ENCODE data around the gene HPCAL1. TPM values are rescaled to one million over a fixed set of nuclear protein-coding genes. Genes with fewer than 3 reads are reported as not detected.
"Not testable (repeated sequence)": the region's sequence is repeated elsewhere in the genome, so short reads cannot be mapped to it uniquely, and the experiment has no call there.

Gene HPCAL1
- total RNA-seq, 1 donor from 2014 or later, result 17.3 TPM

GRCh38 chr2:10293603-10294002 is 9.1 kb upstream of the HPCAL1 start:
- no peak for TF ChIP-seq CTCF (conservative IDR thresholded peaks at IDR 0.05)
- no peak overlapping the region for H3K27ac Mint-ChIP-seq (ENCODE audit: unreplicated experiment)
- H3K4me1 Mint-ChIP-seq, result peaks cover 6% of the 10 kb centered on the region
- no peaks in the 10 kb centered on the region for H3K27me3 Mint-ChIP-seq (ENCODE audit: low read depth)
- no peak overlapping the region for H3K4me3 Mint-ChIP-seq
- H3K36me3 Mint-ChIP-seq (ENCODE audit: low read depth), result no peaks in the 10 kb centered on the region
- peaks cover 10% of the 10 kb centered on the region for H3K9me3 Mint-ChIP-seq
- no peak for DNase-seq (ENCODE audit: low read depth, low spot score)

GRCh38 chr2:10294077-10294476 is 8.6 kb upstream of the HPCAL1 start:
- Mint-ChIP-seq H3K9me3 (peaks cover 13% of the 10 kb centered on the region), H3K27ac (ENCODE audit: unreplicated experiment) (no peak overlapping the region), H3K4me3 (no peak overlapping the region), H3K4me1 (peaks cover 6% of the 10 kb centered on the region), H3K36me3 (ENCODE audit: low read depth) (no peaks in the 10 kb centered on the region), H3K27me3 (ENCODE audit: low read depth) (no peaks in the 10 kb centered on the region)
- TF ChIP-seq CTCF (conservative IDR thresholded peaks at IDR 0.05), result no peak
- no peak for DNase-seq (ENCODE audit: low read depth, low spot score)

- H3K9me3 Mint-ChIP-seq, result peaks cover 13% of the 10 kb centered on the region
- H3K27me3 Mint-ChIP-seq (ENCODE audit: low read depth); H3K27ac Mint-ChIP-seq (ENCODE audit: unreplicated experiment); DNase-seq (ENCODE audit: low read depth, low spot score); H3K36me3 Mint-ChIP-seq (ENCODE audit: low read depth); H3K4me3 Mint-ChIP-seq; H3K4me1 Mint-ChIP-seq: not testable (repeated sequence)
These were observed 7.1 kb upstream of the HPCAL1 start for GRCh38 chr2:10295649-10296048.

- peaks cover 14% of the 10 kb centered on the region for H3K4me1 Mint-ChIP-seq
- H3K4me3 Mint-ChIP-seq, result no peak overlapping the region
- no peaks in the 10 kb centered on the region for H3K36me3 Mint-ChIP-seq (ENCODE audit: low read depth)
- no peak for DNase-seq (ENCODE audit: low read depth, low spot score)
- peaks cover 13% of the 10 kb centered on the region for H3K9me3 Mint-ChIP-seq
- no peaks in the 10 kb centered on the region for H3K27me3 Mint-ChIP-seq (ENCODE audit: low read depth)
- TF ChIP-seq CTCF (conservative IDR thresholded peaks at IDR 0.05), result no peak
- H3K27ac Mint-ChIP-seq (ENCODE audit: unreplicated experiment), result no peak overlapping the region
These were observed 6.6 kb upstream of the HPCAL1 start for GRCh38 chr2:10296142-10296541.

GRCh38 chr2:10297191-10297830 is 5.4 kb upstream of the HPCAL1 start:
- Mint-ChIP-seq H3K27ac (ENCODE audit: unreplicated experiment) (no peak overlapping the region), H3K9me3 (peaks cover 13% of the 10 kb centered on the region), H3K36me3 (ENCODE audit: low read depth) (no peaks in the 10 kb centered on the region), H3K27me3 (ENCODE audit: low read depth) (peaks cover 3% of the 10 kb centered on the region), H3K4me1 (peaks cover 22% of the 10 kb centered on the region), H3K4me3 (no peak overlapping the region)
- no peak for DNase-seq (ENCODE audit: low read depth, low spot score)
- no peak for TF ChIP-seq CTCF (conservative IDR thresholded peaks at IDR 0.05)

- Mint-ChIP-seq H3K27ac (ENCODE audit: unreplicated experiment) (no peak overlapping the region), H3K36me3 (ENCODE audit: low read depth) (no peaks in the 10 kb centered on the region), H3K4me1 (peaks cover 23% of the 10 kb centered on the region), H3K4me3 (no peak overlapping the region), H3K27me3 (ENCODE audit: low read depth) (peaks cover 3% of the 10 kb centered on the region), H3K9me3 (peaks cover 13% of the 10 kb centered on the region)
- no peak for TF ChIP-seq CTCF (conservative IDR thresholded peaks at IDR 0.05)
- no peak for DNase-seq (ENCODE audit: low read depth, low spot score)
These were observed 4.7 kb upstream of the HPCAL1 start for GRCh38 chr2:10297959-10298531.

GRCh38 chr2:10298777-10299176 is 3.9 kb upstream of the HPCAL1 start:
- not testable (repeated sequence) for H3K9me3 Mint-ChIP-seq, H3K4me3 Mint-ChIP-seq

More at GRCh38 chr2:10298777-10299176, 3.9 kb upstream of the HPCAL1 start:
- not testable (repeated sequence) for DNase-seq (ENCODE audit: low read depth, low spot score); H3K27ac Mint-ChIP-seq (ENCODE audit: unreplicated experiment); H3K27me3 Mint-ChIP-seq (ENCODE audit: low read depth); H3K36me3 Mint-ChIP-seq (ENCODE audit: low read depth)
- H3K4me1 Mint-ChIP-seq, result peaks cover 28% of the 10 kb centered on the region

All from neural crest cell (in vitro differentiated cells).